HepG2 (cell line): ENCODE measurements around the gene CNTNAP1. TPM values are rescaled to one million over a fixed set of nuclear protein-coding genes. Genes with fewer than 3 reads are reported as not detected.

Experiments used
- FOXK1 ChIP-seq: sonication (generic); formaldehyde crosslinking; IDR thresholded peaks from 2 replicates; pipeline ENCODE4 v1.4.0; 2020; ENCODE audit warnings: low read depth, missing genetic modification reagents, borderline replicate concordance
- GLI4 ChIP-seq: sonication (generic); formaldehyde crosslinking; IDR thresholded peaks from 2 replicates; pipeline ENCODE4 v1.5.1; 2020; ENCODE audit warnings: missing genetic modification reagents, mild to moderate bottlenecking, moderate library complexity, borderline replicate concordance
- GPN1 ChIP-seq: sonication (generic); formaldehyde crosslinking; IDR thresholded peaks from 2 replicates; pipeline ENCODE4 v1.5.1; 2020; ENCODE audit warnings: missing genetic modification reagents, borderline replicate concordance
- KDM5A ChIP-seq: fragments of 200-600 bp; sonication (generic); IDR thresholded peaks from 2 replicates; pipeline ENCODE4 v1.7.0; 2018; ENCODE audit warnings: antibody characterized with exemption, mild to moderate bottlenecking, low read length, borderline replicate concordance
- NPAS2 ChIP-seq: sonication (generic); formaldehyde crosslinking; IDR thresholded peaks from 2 replicates; pipeline ENCODE4 v1.8.0; 2022; ENCODE audit warnings: mild to moderate bottlenecking, missing genetic modification reagents, borderline replicate concordance
- NR2F2 ChIP-seq: IDR thresholded peaks from 2 replicates; pipeline ENCODE4 v1.6.1; 2012; ENCODE audit warnings: low read depth, inconsistent platforms, borderline replicate concordance
- SETDB1 ChIP-seq: sonication (generic); formaldehyde crosslinking; IDR thresholded peaks from 2 replicates; pipeline ENCODE4 v1.5.1; 2020; ENCODE audit warnings: missing genetic modification reagents, mild to moderate bottlenecking, borderline replicate concordance
- SMAD1 ChIP-seq: sonication (generic); formaldehyde crosslinking; IDR thresholded peaks from 2 replicates; pipeline ENCODE4 v1.4.0; 2020; ENCODE audit warnings: missing genetic modification reagents, low read depth, mild to moderate bottlenecking, borderline replicate concordance
- SNRNP70 ChIP-seq: fragments of 200-400 bp; formaldehyde crosslinking; IDR thresholded peaks from 2 replicates; pipeline ENCODE4 v1.6.1; 2017; ENCODE audit warnings: mild to moderate bottlenecking, low read depth, low read length, moderate library complexity
- YEATS2 ChIP-seq: sonication (generic); formaldehyde crosslinking; IDR thresholded peaks from 2 replicates; pipeline ENCODE4 v1.4.0; 2020; ENCODE audit warnings: missing genetic modification reagents, borderline replicate concordance
- ZBTB38 ChIP-seq: sonication (generic); formaldehyde crosslinking; IDR thresholded peaks from 2 replicates; pipeline ENCODE4 v1.5.1; 2020; ENCODE audit warnings: mild to moderate bottlenecking, missing genetic modification reagents
- ZFP36L1 ChIP-seq: sonication (generic); formaldehyde crosslinking; IDR thresholded peaks from 2 replicates; pipeline ENCODE4 v1.8.0; 2022; ENCODE audit warnings: mild to moderate bottlenecking, missing genetic modification reagents, moderate library complexity
- ZFP41 ChIP-seq: sonication (generic); formaldehyde crosslinking; IDR thresholded peaks from 2 replicates; pipeline ENCODE4 v1.4.0; 2020; ENCODE audit warnings: mild to moderate bottlenecking, missing genetic modification reagents, borderline replicate concordance
- ZNF121 ChIP-seq: sonication (generic); formaldehyde crosslinking; IDR thresholded peaks from 2 replicates; pipeline ENCODE4 v1.5.0; 2020; ENCODE audit warnings: mild to moderate bottlenecking, missing genetic modification reagents
- ZNF607 ChIP-seq: sonication (generic); formaldehyde crosslinking; IDR thresholded peaks from 2 replicates; pipeline ENCODE4 v1.5.1; 2020; ENCODE audit warnings: missing genetic modification reagents, mild to moderate bottlenecking, borderline replicate concordance
- ZSCAN9 ChIP-seq: IDR thresholded peaks from 2 replicates; pipeline ENCODE4 v1.6.1; 2016; ENCODE audit warnings: borderline replicate concordance
- polyA plus RNA-seq, 8 experiments: library from polyadenylated mRNA; depleted of rRNA in 3 of 8; stranded (reverse) in 7 of 8; unstranded in 1 of 8; fragments of >200 nt; fragmentation: Illumina TruSeq in 4 of 8; extraction: Trizol in 4 of 8; gene quantifications; 2 replicates each; pipeline versions ENCODE4 v1.2.1 to v1.2.3, GENCODE V29; 2011 to 2016; ENCODE audit warnings: low read depth in 4 of 8, missing spikeins in 1 of 8, mixed read lengths in 1 of 8; ENCODE audit not compliant: insufficient read depth in 1 of 8
- total RNA-seq, 5 experiments: library from RNA; depleted of rRNA; stranded (reverse); fragments of >200 nt; fragmentation: Illumina TruSeq; extraction: Trizol; gene quantifications; 2 replicates each; pipeline ENCODE4 v1.2.3, GENCODE V29; 2016; ENCODE audit warnings: low read depth in 1 of 5
- TF ChIP-seq, protein P1 (sequence below): sonication (generic); formaldehyde crosslinking; IDR thresholded peaks from 2 replicates; pipeline ENCODE4 v1.5.1; 2020; ENCODE audit warnings: missing genetic modification reagents, mild to moderate bottlenecking, borderline replicate concordance
- TF ChIP-seq, protein P2 (sequence below): sonication (generic); formaldehyde crosslinking; IDR thresholded peaks from 2 replicates; pipeline ENCODE4 v1.4.0; 2020; ENCODE audit warnings: mild to moderate bottlenecking, missing genetic modification reagents
- TF ChIP-seq, protein P3 (sequence below): sonication (generic); formaldehyde crosslinking; IDR thresholded peaks from 2 replicates; pipeline ENCODE4 v1.8.0; 2023; ENCODE audit warnings: mild to moderate bottlenecking, missing genetic modification reagents
- TF ChIP-seq, protein P4 (sequence below): sonication (generic); formaldehyde crosslinking; IDR thresholded peaks from 2 replicates; pipeline ENCODE4 v1.8.0; 2022; ENCODE audit warnings: missing genetic modification reagents, mild to moderate bottlenecking, borderline replicate concordance

The CNTNAP1 gene
- total and polyA plus RNA-seq, 2 of the 13 experiments (the other 11 are each of a cell fraction or from before 2014, with no cell fraction given): 4.5 to 7.7 TPM

DNA sequence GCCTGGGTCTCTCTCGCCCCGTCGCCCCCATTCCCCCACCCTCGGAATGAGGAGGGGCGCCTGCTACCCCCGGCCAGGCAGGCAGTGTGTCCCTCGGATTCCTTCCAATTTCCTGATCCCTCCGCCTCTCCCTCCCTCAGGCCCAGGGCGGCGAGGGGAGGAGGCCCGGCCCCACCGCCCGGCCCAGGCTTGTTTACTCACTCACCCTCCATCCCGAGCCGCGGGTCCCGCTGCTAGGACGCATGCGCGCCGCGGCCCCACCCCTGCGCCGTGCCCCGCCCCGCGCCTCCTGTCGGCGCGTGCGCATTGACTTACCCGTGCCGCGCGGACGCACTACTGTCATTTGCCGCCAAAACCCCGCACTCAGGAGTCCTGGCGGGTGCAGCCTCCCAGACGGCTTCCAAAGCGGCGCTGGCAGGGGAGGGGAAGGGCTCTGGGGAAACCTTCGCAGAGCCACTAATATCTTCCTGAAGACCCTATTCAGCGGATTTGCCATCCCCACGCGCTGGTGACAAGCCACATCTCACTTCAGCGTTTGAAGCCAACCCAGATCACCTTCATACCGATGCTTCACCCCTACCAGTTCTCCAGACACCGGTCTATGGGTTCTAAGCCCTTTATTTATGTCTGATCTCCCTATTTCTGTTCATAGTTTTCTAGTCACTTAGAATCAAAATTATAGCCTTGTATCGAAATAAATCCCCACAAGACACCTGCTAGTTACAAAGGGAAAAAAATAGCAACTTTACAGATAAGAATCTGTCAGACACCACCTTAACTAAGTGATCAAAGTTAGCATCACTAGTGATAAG, 62.7 kb downstream of the CNTNAP1 start, which contains the start of gene EZH1 (continued):
- TF ChIP-seq, protein P1, sequence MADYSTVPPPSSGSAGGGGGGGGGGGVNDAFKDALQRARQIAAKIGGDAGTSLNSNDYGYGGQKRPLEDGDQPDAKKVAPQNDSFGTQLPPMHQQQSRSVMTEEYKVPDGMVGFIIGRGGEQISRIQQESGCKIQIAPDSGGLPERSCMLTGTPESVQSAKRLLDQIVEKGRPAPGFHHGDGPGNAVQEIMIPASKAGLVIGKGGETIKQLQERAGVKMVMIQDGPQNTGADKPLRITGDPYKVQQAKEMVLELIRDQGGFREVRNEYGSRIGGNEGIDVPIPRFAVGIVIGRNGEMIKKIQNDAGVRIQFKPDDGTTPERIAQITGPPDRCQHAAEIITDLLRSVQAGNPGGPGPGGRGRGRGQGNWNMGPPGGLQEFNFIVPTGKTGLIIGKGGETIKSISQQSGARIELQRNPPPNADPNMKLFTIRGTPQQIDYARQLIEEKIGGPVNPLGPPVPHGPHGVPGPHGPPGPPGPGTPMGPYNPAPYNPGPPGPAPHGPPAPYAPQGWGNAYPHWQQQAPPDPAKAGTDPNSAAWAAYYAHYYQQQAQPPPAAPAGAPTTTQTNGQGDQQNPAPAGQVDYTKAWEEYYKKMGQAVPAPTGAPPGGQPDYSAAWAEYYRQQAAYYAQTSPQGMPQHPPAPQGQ (CRISPR knock-in tag): no peak
- peak; percentile 97 for TF ChIP-seq ZNF607 (CRISPR knock-in tag)
- TF ChIP-seq YEATS2 (CRISPR knock-in tag): peak; percentile 60; the same call in 1 of the 2 replicates
- TF ChIP-seq ZNF121 (CRISPR knock-in tag): no peak
- no peak for TF ChIP-seq NR2F2
- peak; percentile 91 for TF ChIP-seq FOXK1 (CRISPR knock-in tag)
- no peak for TF ChIP-seq NPAS2
- TF ChIP-seq KDM5A: peak; percentile 78; the same call in 1 of the 2 replicates
- TF ChIP-seq, protein P2, sequence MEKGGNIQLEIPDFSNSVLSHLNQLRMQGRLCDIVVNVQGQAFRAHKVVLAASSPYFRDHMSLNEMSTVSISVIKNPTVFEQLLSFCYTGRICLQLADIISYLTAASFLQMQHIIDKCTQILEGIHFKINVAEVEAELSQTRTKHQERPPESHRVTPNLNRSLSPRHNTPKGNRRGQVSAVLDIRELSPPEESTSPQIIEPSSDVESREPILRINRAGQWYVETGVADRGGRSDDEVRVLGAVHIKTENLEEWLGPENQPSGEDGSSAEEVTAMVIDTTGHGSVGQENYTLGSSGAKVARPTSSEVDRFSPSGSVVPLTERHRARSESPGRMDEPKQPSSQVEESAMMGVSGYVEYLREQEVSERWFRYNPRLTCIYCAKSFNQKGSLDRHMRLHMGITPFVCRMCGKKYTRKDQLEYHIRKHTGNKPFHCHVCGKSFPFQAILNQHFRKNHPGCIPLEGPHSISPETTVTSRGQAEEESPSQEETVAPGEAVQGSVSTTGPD: no peak
- no peak for TF ChIP-seq GPN1 (CRISPR knock-in tag)
- TF ChIP-seq ZBTB38 (CRISPR knock-in tag): peak; percentile 95
- peak; percentile 95; the same call in 1 of the 2 replicates for TF ChIP-seq ZFP36L1 (CRISPR knock-in tag)
- TF ChIP-seq SNRNP70: no peak
- TF ChIP-seq, protein P3, sequence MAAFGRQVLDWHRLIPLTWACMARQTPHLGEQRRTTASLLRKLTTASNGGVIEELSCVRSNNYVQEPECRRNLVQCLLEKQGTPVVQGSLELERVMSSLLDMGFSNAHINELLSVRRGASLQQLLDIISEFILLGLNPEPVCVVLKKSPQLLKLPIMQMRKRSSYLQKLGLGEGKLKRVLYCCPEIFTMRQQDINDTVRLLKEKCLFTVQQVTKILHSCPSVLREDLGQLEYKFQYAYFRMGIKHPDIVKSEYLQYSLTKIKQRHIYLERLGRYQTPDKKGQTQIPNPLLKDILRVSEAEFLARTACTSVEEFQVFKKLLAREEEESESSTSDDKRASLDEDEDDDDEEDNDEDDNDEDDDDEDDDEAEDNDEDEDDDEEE (CRISPR knock-in tag): no peak; the same call in 1 of the 2 replicates
- TF ChIP-seq ZSCAN9 (CRISPR knock-in tag): peak; percentile 55
- TF ChIP-seq ZFP41 (CRISPR knock-in tag): peak; percentile 97
- peak; percentile 33 for TF ChIP-seq GLI4 (CRISPR knock-in tag)
- TF ChIP-seq SMAD1 (CRISPR knock-in tag): peak; percentile 30; the same call in 1 of the 2 replicates
- no peak for TF ChIP-seq SETDB1 (CRISPR knock-in tag)
- TF ChIP-seq, protein P4, sequence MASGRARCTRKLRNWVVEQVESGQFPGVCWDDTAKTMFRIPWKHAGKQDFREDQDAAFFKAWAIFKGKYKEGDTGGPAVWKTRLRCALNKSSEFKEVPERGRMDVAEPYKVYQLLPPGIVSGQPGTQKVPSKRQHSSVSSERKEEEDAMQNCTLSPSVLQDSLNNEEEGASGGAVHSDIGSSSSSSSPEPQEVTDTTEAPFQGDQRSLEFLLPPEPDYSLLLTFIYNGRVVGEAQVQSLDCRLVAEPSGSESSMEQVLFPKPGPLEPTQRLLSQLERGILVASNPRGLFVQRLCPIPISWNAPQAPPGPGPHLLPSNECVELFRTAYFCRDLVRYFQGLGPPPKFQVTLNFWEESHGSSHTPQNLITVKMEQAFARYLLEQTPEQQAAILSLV (CRISPR knock-in tag): no peak; the same call in none of the 2 replicates
